HepG2 (cell line): ENCODE results near the gene ATF6. TPM values are rescaled to one million over a fixed set of nuclear protein-coding genes. Genes with fewer than 3 reads are reported as not detected.

Experiments
- ATAC-seq: fragments of 200-7000 bp; cut with Tn5 transposase; 3 replicates; pipeline ENCODE4 v1.9.1; 2020; ENCODE audit warnings: mild to moderate bottlenecking, moderate library complexity
- BruUV-seq: library from RNA; stranded (reverse); fragments of 400-500 nt; replicated peaks from 2 replicates; lab custom pipeline; 2021; lab: Mats Ljungman, UMichigan
- CTCF ChIA-PET: fragments of 300-600 bp; formaldehyde crosslinking; extraction: SDS; loops from one replicate; lab custom pipeline; 2021; ENCODE audit warnings: low total read pairs, inconsistent platforms, low intra/inter-chr PET ratio; lab: Yijun Ruan, JAX
- POLR2A ChIA-PET: fragments of 350-600 bp; sonication (Branson Sonifier 250); formaldehyde crosslinking; loops from one replicate; lab custom pipeline; 2020; ENCODE audit warnings: antibody characterized with exemption, inconsistent platforms; lab: Yijun Ruan, JAX
- DNase-seq: peaks from one replicate; pipeline ENCODE4 v3.0.0-alpha.2; 2015; ENCODE audit warnings: low spot score
- FAIRE-seq: peaks from 3 replicates; lab custom pipeline; 2011; peaks lifted over from hg19 to GRCh38; lab: Jason Lieb, UNC
- H2AFZ ChIP-seq: one replicate; pipeline ENCODE4 v1.6.1; 2011; ENCODE audit warnings: low read length, inconsistent platforms
- H3K27ac ChIP-seq: fragments of 300-600 bp; 3 replicates; pipeline ENCODE4 v1.8.0; 2011; ENCODE audit warnings: mixed run types, mild to moderate bottlenecking, mixed read lengths, low read length, inconsistent platforms; ENCODE audit not compliant: insufficient read depth; ENCODE audit errors: extremely low read length
- H3K27me3 ChIP-seq, 2 experiments: fragments of 200-600 bp in 1 of 2; 2 replicates in 1 of 2; 3 replicates in 1 of 2; pipeline versions ENCODE4 v1.6.0 to v1.8.0; 2011; ENCODE audit warnings: low read length in 2 of 2, mild to moderate bottlenecking in 2 of 2, moderate library complexity in 2 of 2, inconsistent platforms in 1 of 2; ENCODE audit not compliant: insufficient read depth in 2 of 2, control insufficient read depth in 1 of 2
- H3K36me3 ChIP-seq, 2 experiments: fragments of 200-600 bp in 1 of 2; replicated peaks in 1 of 2; 2 replicates in 1 of 2; 3 replicates in 1 of 2; pipeline versions ENCODE4 v1.5.1 to v1.8.0; 2011; ENCODE audit warnings: low read length in 2 of 2, inconsistent platforms in 1 of 2; ENCODE audit not compliant: insufficient read depth in 2 of 2, control insufficient read depth in 1 of 2
- H3K4me1 ChIP-seq: 2 replicates; pipeline ENCODE4 v1.5.1; 2012; ENCODE audit warnings: low read length, inconsistent platforms; ENCODE audit not compliant: insufficient read depth
- H3K4me2 ChIP-seq: 2 replicates; pipeline ENCODE4 v1.6.0; 2011; ENCODE audit warnings: low read depth, low read length, inconsistent platforms
- H3K4me3 ChIP-seq, 3 experiments: fragments of 200-600 bp in 1 of 3; sonication (generic), shearing (Covaris generic) in 1 of 3; replicated peaks in 1 of 3; 2 replicates each; pipeline ENCODE4 v1.5.1; 2011 to 2016; ENCODE audit warnings: low read length in 3 of 3, inconsistent platforms in 2 of 3, low read depth in 2 of 3, mild to moderate bottlenecking in 2 of 3, control low read depth in 1 of 3, mixed read lengths in 1 of 3; ENCODE audit not compliant: insufficient read depth in 1 of 3
- H3K79me2 ChIP-seq: one replicate; pipeline ENCODE4 v1.6.1; 2011; ENCODE audit warnings: low read length, inconsistent platforms; ENCODE audit not compliant: insufficient read depth
- H3K9ac ChIP-seq: 2 replicates; pipeline ENCODE4 v1.6.0; 2011; ENCODE audit warnings: mild to moderate bottlenecking, low read depth, low read length, inconsistent platforms; ENCODE audit not compliant: insufficient read depth
- H3K9me3 ChIP-seq: 2 replicates; pipeline ENCODE4 v1.5.1; 2012; ENCODE audit warnings: mild to moderate bottlenecking, low read length
- H4K20me1 ChIP-seq: 2 replicates; pipeline ENCODE4 v1.6.0; 2011; ENCODE audit warnings: inconsistent platforms, mild to moderate bottlenecking, low read length, moderate library complexity; ENCODE audit not compliant: insufficient read depth
- FOSL2 ChIP-seq: sonication (generic); formaldehyde crosslinking; IDR thresholded peaks from 2 replicates; pipeline ENCODE4 v1.4.0; 2020; ENCODE audit warnings: missing genetic modification reagents
- SNAPC4 ChIP-seq: sonication (generic); formaldehyde crosslinking; IDR thresholded peaks from 2 replicates; pipeline ENCODE4 v1.4.0; 2020; ENCODE audit warnings: mild to moderate bottlenecking, missing genetic modification reagents
- ZNF3 ChIP-seq: IDR thresholded peaks from 2 replicates; pipeline ENCODE4 v1.7.0; 2017; ENCODE audit warnings: inconsistent platforms
- WGBS: methylation state at CpG from one replicate; pipeline ENCODE4 v1.1.6; 2017; ENCODE audit warnings: low lambda C conversion rate; 5-methylcytosine and 5-hydroxymethylcytosine counted together
- in situ Hi-C: cut with HindIII; loops from 2 replicates; pipeline ENCODE4 v1.10.0; 2017; ENCODE audit warnings: low pct_unique_long_range_greater_than_20kb; ENCODE audit not compliant: extremely low pct_ligation_motif_present
- intact Hi-C: fragments of 100-400 bp; cut with micrococcal nuclease; formaldehyde crosslinking; loops from one replicate; pipeline ENCODE4 v1.10.0; 2022; ENCODE audit not compliant: unreplicated experiment
- polyA plus RNA-seq, 8 experiments: library from polyadenylated mRNA; depleted of rRNA in 3 of 8; stranded (reverse) in 7 of 8; unstranded in 1 of 8; fragments of >200 nt; fragmentation: Illumina TruSeq in 4 of 8; extraction: Trizol in 4 of 8; gene quantifications; 2 replicates each; pipeline versions ENCODE4 v1.2.1 to v1.2.3, GENCODE V29; 2011 to 2016; ENCODE audit warnings: low read depth in 4 of 8, missing spikeins in 1 of 8, mixed read lengths in 1 of 8; ENCODE audit not compliant: insufficient read depth in 1 of 8
- total RNA-seq, 5 experiments: library from RNA; depleted of rRNA; stranded (reverse); fragments of >200 nt; fragmentation: Illumina TruSeq; extraction: Trizol; gene quantifications; 2 replicates each; pipeline ENCODE4 v1.2.3, GENCODE V29; 2016; ENCODE audit warnings: low read depth in 1 of 5
- TF ChIP-seq, protein P1 (sequence below): sonication (generic); formaldehyde crosslinking; conservative IDR thresholded peaks from 2 replicates; pipeline ENCODE4 v1.5.0; 2020; ENCODE audit warnings: missing genetic modification reagents

The ATF6 gene
- total and polyA plus RNA-seq, 2 of the 13 experiments (the other 11 are each of a cell fraction or from before 2014, with no cell fraction given) = 13.2 to 14.5 TPM

DNA sequence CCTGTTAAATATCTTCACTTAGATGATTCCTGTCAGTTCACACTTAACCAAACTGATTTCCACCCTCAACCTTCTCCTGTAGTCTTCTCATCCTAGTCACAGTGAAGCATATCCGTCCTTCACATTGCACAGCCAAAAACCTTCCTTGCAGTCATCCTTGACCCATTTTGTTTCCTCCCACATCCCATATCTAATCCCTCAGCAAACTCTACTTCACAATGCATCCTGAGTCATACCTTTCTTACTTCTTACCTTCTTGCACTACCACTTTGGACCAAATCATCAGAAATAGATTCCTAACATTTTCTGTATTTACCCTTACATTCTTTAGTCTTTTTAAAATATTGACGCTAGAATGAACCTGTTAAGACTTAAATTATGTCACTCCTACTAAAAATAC is 170.7 kb downstream of the ATF6 start (continued):
- TF ChIP-seq SNAPC4 (CRISPR knock-in tag) = no peak

GRCh38 chr1:161940866-161941591 is 174.9 kb downstream of the ATF6 start:
- no peak overlapping the region for H3K4me2 ChIP-seq
- ATAC-seq = peak; percentile 23; the same call in 1 of the 3 replicates
- FAIRE-seq = no peak
- no peak overlapping the region for H3K9ac ChIP-seq
- CTCF ChIA-PET = no interaction called here
- 64% methylated on average over 3 of the region's 3 CpGs for WGBS
- BruUV-seq = no TSS peak
- POLR2A ChIA-PET = no interaction called here
- peaks cover 11% of the 10 kb centered on the region for H3K4me1 ChIP-seq
- intact Hi-C loops (loop anchor here (10.0 kb wide), 1 partner anchor 76 kb away; no protein-coding TSS in a partner anchor), in situ Hi-C loops (no loop called here)
- DNase-seq = peak; percentile 3
- no peak overlapping the region for H2AFZ ChIP-seq
- H3K9me3 ChIP-seq = no peaks in the 10 kb centered on the region
- peaks cover 5 to 6% of the 10 kb centered on the region in 2 experiments; a peak in 4 of 5 replicates for H3K36me3 ChIP-seq
- H3K27me3 ChIP-seq = no peaks in the 10 kb centered on the region
- H3K4me3 ChIP-seq = no peak overlapping the region
- TF ChIP-seq ZNF3 (peak; percentile 67; the same call in 1 of the 2 replicates), FOSL2 (CRISPR knock-in tag) (0 out of 2 replicates have a peak, but pooled peaks have one; percentile 21)
- TF ChIP-seq, protein P1, sequence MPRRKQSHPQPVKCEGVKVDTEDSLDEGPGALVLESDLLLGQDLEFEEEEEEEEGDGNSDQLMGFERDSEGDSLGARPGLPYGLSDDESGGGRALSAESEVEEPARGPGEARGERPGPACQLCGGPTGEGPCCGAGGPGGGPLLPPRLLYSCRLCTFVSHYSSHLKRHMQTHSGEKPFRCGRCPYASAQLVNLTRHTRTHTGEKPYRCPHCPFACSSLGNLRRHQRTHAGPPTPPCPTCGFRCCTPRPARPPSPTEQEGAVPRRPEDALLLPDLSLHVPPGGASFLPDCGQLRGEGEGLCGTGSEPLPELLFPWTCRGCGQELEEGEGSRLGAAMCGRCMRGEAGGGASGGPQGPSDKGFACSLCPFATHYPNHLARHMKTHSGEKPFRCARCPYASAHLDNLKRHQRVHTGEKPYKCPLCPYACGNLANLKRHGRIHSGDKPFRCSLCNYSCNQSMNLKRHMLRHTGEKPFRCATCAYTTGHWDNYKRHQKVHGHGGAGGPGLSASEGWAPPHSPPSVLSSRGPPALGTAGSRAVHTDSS (CRISPR knock-in tag) = no peak
- TF ChIP-seq, all 625 proteins: peak for 2
- no peaks in the 10 kb centered on the region for H4K20me1 ChIP-seq
- H3K27ac ChIP-seq = no peak overlapping the region
- H3K79me2 ChIP-seq = no peaks in the 10 kb centered on the region
